HG03025 (cell line): ENCODE measurements around the gene NFKBIB.

ENCODE experiments used
- ATAC-seq: cut with Tn5 transposase; IDR thresholded peaks from one replicate; pipeline ENCODE4 v1.9.1; 2021; ENCODE audit warnings: mild to moderate bottlenecking, moderate library complexity; ENCODE audit not compliant: unreplicated experiment, low FRiP score

NFKBIB gene

GRCh38 chr19:38901683-38902082, 1.9 kb downstream of the NFKBIB start:
- ATAC-seq, result no peak

GRCh38 chr19:38904581-38905539, 5.1 kb downstream of the NFKBIB start:
- ATAC-seq, result no peak

- ATAC-seq, result no peak
Observed at GRCh38 chr19:38905620-38906019, 5.9 kb downstream of the NFKBIB start.

GRCh38 chr19:38907227-38907626, 7.5 kb downstream of the NFKBIB start:
- ATAC-seq, result no peak

- no peak for ATAC-seq
Observed at GRCh38 chr19:38907670-38908069, 7.9 kb downstream of the NFKBIB start.

GRCh38 chr19:38908911-38909310, 9.1 kb downstream of the NFKBIB start:
- ATAC-seq, result no peak

- no peak for ATAC-seq
Observed at GRCh38 chr19:38910488-38910887, 10.7 kb downstream of the NFKBIB start.

- no peak for ATAC-seq
Observed at GRCh38 chr19:38911388-38912001, 11.7 kb downstream of the NFKBIB start.

GRCh38 chr19:38912600-38913514, 13.1 kb downstream of the NFKBIB start:
- ATAC-seq, result no peak

- ATAC-seq, result no peak
Observed at GRCh38 chr19:38913958-38914357, 14.2 kb downstream of the NFKBIB start.

GRCh38 chr19:38915329-38916321, 15.9 kb downstream of the NFKBIB start:
- ATAC-seq, result no peak

GRCh38 chr19:38917516-38917915, 17.7 kb downstream of the NFKBIB start:
- ATAC-seq, result no peak

GRCh38 chr19:38917921-38918491, 18.2 kb downstream of the NFKBIB start:
- no peak for ATAC-seq

- no peak for ATAC-seq
Observed at GRCh38 chr19:38918526-38918925, 18.8 kb downstream of the NFKBIB start.

GRCh38 chr19:38919837-38920601, 20.2 kb downstream of the NFKBIB start:
- no peak for ATAC-seq

- no peak for ATAC-seq
Observed at GRCh38 chr19:38920602-38921419, 21.0 kb downstream of the NFKBIB start.

GRCh38 chr19:38921420-38922274, 21.9 kb downstream of the NFKBIB start:
- no peak for ATAC-seq
